HepG2 (cell line): ENCODE data around the gene NAV2. TPM values are rescaled to one million over a fixed set of nuclear protein-coding genes. Genes with fewer than 3 reads are reported as not detected.

ENCODE experiments used
- ATF5 ChIP-seq: sonication (generic); formaldehyde crosslinking; IDR thresholded peaks from 2 replicates; pipeline ENCODE4 v1.4.0; 2020; ENCODE audit warnings: mild to moderate bottlenecking, low read depth, missing genetic modification reagents
- EEA1 ChIP-seq: sonication (generic); formaldehyde crosslinking; IDR thresholded peaks from 2 replicates; pipeline ENCODE4 v1.5.1; 2020; ENCODE audit warnings: mild to moderate bottlenecking, missing genetic modification reagents, borderline replicate concordance
- EHMT2 ChIP-seq: fragments of 200-600 bp; sonication (generic); IDR thresholded peaks from 2 replicates; pipeline ENCODE4 v1.7.0; 2017; ENCODE audit warnings: antibody characterized with exemption, low read depth, low read length, borderline replicate concordance
- HMGA1 ChIP-seq: sonication (generic); formaldehyde crosslinking; conservative IDR thresholded peaks from 2 replicates; pipeline ENCODE4 v1.4.0; 2020; ENCODE audit warnings: missing genetic modification reagents
- KDM5A ChIP-seq: fragments of 200-600 bp; sonication (generic); IDR thresholded peaks from 2 replicates; pipeline ENCODE4 v1.7.0; 2018; ENCODE audit warnings: antibody characterized with exemption, mild to moderate bottlenecking, low read length, borderline replicate concordance
- KDM6A ChIP-seq: IDR thresholded peaks from 2 replicates; pipeline ENCODE4 v1.6.1; 2016; ENCODE audit warnings: low read depth
- MIER3 ChIP-seq: IDR thresholded peaks from 2 replicates; pipeline ENCODE4 v1.6.1; 2016; ENCODE audit warnings: missing compliant biosample characterization, borderline replicate concordance
- NCOA1 ChIP-seq: sonication (generic); formaldehyde crosslinking; IDR thresholded peaks from 2 replicates; pipeline ENCODE4 v1.9.0; 2021; ENCODE audit warnings: missing genetic modification reagents
- REPIN1 ChIP-seq: sonication (generic); formaldehyde crosslinking; IDR thresholded peaks from 2 replicates; pipeline ENCODE4 v1.8.0; 2022; ENCODE audit warnings: missing genetic modification reagents, low read depth, mild to moderate bottlenecking, borderline replicate concordance
- RXRB ChIP-seq: IDR thresholded peaks from 2 replicates; pipeline ENCODE4 v1.6.1; 2016; ENCODE audit warnings: borderline replicate concordance, missing genetic modification reagents, missing compliant biosample characterization
- ZBTB7B ChIP-seq: sonication (generic); formaldehyde crosslinking; IDR thresholded peaks from 2 replicates; pipeline ENCODE4 v1.4.0; 2020; ENCODE audit warnings: missing genetic modification reagents
- ZFP62 ChIP-seq: sonication (generic); formaldehyde crosslinking; IDR thresholded peaks from 2 replicates; pipeline ENCODE4 v1.4.0; 2020; ENCODE audit warnings: missing genetic modification reagents
- ZNF24 ChIP-seq: fragments of 450-650 bp; IDR thresholded peaks from 2 replicates; pipeline ENCODE4 v1.6.1; 2017; ENCODE audit warnings: antibody characterized with exemption, mild to moderate bottlenecking
- ZNF619 ChIP-seq: sonication (generic); formaldehyde crosslinking; IDR thresholded peaks from 2 replicates; pipeline ENCODE4 v1.4.0; 2020; ENCODE audit warnings: mild to moderate bottlenecking, missing genetic modification reagents
- ZNF703 ChIP-seq: sonication (generic); formaldehyde crosslinking; IDR thresholded peaks from 2 replicates; pipeline ENCODE4 v1.5.1; 2020; ENCODE audit warnings: missing genetic modification reagents, mild to moderate bottlenecking, moderate library complexity, borderline replicate concordance
- ZNF768 ChIP-seq: sonication (generic); formaldehyde crosslinking; IDR thresholded peaks from 2 replicates; pipeline ENCODE4 v1.4.0; 2020; ENCODE audit warnings: missing genetic modification reagents
- ZZZ3 ChIP-seq: sonication (generic); formaldehyde crosslinking; IDR thresholded peaks from 2 replicates; pipeline ENCODE4 v1.4.0; 2020; ENCODE audit warnings: missing genetic modification reagents, mild to moderate bottlenecking, borderline replicate concordance
- polyA plus RNA-seq, 8 experiments: library from polyadenylated mRNA; depleted of rRNA in 3 of 8; stranded (reverse) in 7 of 8; unstranded in 1 of 8; fragments of >200 nt; fragmentation: Illumina TruSeq in 4 of 8; extraction: Trizol in 4 of 8; gene quantifications; 2 replicates each; pipeline versions ENCODE4 v1.2.1 to v1.2.3, GENCODE V29; 2011 to 2016; ENCODE audit warnings: low read depth in 4 of 8, missing spikeins in 1 of 8, mixed read lengths in 1 of 8; ENCODE audit not compliant: insufficient read depth in 1 of 8
- total RNA-seq, 5 experiments: library from RNA; depleted of rRNA; stranded (reverse); fragments of >200 nt; fragmentation: Illumina TruSeq; extraction: Trizol; gene quantifications; 2 replicates each; pipeline ENCODE4 v1.2.3, GENCODE V29; 2016; ENCODE audit warnings: low read depth in 1 of 5
- TF ChIP-seq, protein P1 (sequence below): sonication (generic); formaldehyde crosslinking; IDR thresholded peaks from 2 replicates; pipeline ENCODE4 v1.9.0; 2021; ENCODE audit warnings: missing genetic modification reagents, borderline replicate concordance
- TF ChIP-seq, protein P2 (sequence below): sonication (generic); formaldehyde crosslinking; IDR thresholded peaks from 2 replicates; pipeline ENCODE4 v1.4.0; 2020; ENCODE audit warnings: missing genetic modification reagents, borderline replicate concordance
- TF ChIP-seq, protein P3 (sequence below): sonication (generic); formaldehyde crosslinking; IDR thresholded peaks from 2 replicates; pipeline ENCODE4 v1.8.1; 2023; ENCODE audit warnings: mild to moderate bottlenecking, missing genetic modification reagents, borderline replicate concordance

Gene NAV2
- total and polyA plus RNA-seq, 2 of the 13 experiments (the other 11 are each of a cell fraction or from before 2014, with no cell fraction given) = 9.3 to 34.6 TPM

- no peak for TF ChIP-seq ZFP62 (CRISPR knock-in tag)
- peak; percentile 43; the same call in 1 of the 2 replicates for TF ChIP-seq ZBTB7B (CRISPR knock-in tag)
- TF ChIP-seq EHMT2 = no peak
- TF ChIP-seq MIER3 (CRISPR knock-in tag) = no peak
- TF ChIP-seq, protein P1, sequence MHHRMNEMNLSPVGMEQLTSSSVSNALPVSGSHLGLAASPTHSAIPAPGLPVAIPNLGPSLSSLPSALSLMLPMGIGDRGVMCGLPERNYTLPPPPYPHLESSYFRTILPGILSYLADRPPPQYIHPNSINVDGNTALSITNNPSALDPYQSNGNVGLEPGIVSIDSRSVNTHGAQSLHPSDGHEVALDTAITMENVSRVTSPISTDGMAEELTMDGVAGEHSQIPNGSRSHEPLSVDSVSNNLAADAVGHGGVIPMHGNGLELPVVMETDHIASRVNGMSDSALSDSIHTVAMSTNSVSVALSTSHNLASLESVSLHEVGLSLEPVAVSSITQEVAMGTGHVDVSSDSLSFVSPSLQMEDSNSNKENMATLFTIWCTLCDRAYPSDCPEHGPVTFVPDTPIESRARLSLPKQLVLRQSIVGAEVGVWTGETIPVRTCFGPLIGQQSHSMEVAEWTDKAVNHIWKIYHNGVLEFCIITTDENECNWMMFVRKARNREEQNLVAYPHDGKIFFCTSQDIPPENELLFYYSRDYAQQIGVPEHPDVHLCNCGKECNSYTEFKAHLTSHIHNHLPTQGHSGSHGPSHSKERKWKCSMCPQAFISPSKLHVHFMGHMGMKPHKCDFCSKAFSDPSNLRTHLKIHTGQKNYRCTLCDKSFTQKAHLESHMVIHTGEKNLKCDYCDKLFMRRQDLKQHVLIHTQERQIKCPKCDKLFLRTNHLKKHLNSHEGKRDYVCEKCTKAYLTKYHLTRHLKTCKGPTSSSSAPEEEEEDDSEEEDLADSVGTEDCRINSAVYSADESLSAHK (CRISPR knock-in tag) = no peak
- TF ChIP-seq ATF5 (CRISPR knock-in tag) = 0 out of 2 replicates have a peak, but pooled peaks have one; percentile 30
- TF ChIP-seq REPIN1 (CRISPR knock-in tag) = peak; percentile 80; the same call in 1 of the 2 replicates
- TF ChIP-seq, protein P2, sequence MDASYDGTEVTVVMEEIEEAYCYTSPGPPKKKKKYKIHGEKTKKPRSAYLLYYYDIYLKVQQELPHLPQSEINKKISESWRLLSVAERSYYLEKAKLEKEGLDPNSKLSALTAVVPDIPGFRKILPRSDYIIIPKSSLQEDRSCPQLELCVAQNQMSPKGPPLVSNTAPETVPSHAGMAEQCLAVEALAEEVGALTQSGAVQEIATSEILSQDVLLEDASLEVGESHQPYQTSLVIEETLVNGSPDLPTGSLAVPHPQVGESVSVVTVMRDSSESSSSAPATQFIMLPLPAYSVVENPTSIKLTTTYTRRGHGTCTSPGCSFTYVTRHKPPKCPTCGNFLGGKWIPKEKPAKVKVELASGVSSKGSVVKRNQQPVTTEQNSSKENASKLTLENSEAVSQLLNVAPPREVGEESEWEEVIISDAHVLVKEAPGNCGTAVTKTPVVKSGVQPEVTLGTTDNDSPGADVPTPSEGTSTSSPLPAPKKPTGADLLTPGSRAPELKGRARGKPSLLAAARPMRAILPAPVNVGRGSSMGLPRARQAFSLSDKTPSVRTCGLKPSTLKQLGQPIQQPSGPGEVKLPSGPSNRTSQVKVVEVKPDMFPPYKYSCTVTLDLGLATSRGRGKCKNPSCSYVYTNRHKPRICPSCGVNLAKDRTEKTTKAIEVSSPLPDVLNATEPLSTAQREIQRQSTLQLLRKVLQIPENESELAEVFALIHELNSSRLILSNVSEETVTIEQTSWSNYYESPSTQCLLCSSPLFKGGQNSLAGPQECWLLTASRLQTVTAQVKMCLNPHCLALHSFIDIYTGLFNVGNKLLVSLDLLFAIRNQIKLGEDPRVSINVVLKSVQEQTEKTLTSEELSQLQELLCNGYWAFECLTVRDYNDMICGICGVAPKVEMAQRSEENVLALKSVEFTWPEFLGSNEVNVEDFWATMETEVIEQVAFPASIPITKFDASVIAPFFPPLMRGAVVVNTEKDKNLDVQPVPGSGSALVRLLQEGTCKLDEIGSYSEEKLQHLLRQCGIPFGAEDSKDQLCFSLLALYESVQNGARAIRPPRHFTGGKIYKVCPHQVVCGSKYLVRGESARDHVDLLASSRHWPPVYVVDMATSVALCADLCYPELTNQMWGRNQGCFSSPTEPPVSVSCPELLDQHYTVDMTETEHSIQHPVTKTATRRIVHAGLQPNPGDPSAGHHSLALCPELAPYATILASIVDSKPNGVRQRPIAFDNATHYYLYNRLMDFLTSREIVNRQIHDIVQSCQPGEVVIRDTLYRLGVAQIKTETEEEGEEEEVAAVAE (CRISPR knock-in tag) = 0 out of 2 replicates have a peak, but pooled peaks have one; percentile 47
- TF ChIP-seq EEA1 (CRISPR knock-in tag) = 0 out of 2 replicates have a peak, but pooled peaks have one; percentile 52
- no peak for TF ChIP-seq KDM5A
- TF ChIP-seq KDM6A = peak; percentile 54
- no peak for TF ChIP-seq ZNF703
- TF ChIP-seq ZZZ3 (CRISPR knock-in tag) = no peak
- TF ChIP-seq NCOA1 (CRISPR knock-in tag) = 0 out of 2 replicates have a peak, but pooled peaks have one; percentile 75
- peak; percentile 34; the same call in 1 of the 2 replicates for TF ChIP-seq ZNF768
- no peak for TF ChIP-seq HMGA1 (CRISPR knock-in tag)
- peak; percentile 95 for TF ChIP-seq RXRB (CRISPR knock-in tag)
- TF ChIP-seq ZNF24 = no peak
- TF ChIP-seq, protein P3, sequence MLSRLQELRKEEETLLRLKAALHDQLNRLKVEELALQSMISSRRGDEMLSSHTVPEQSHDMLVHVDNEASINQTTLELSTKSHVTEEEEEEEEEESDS (CRISPR knock-in tag) = no peak
- no peak for TF ChIP-seq ZNF619
Observed at GRCh38 chr11:20035701-20036601, 323.3 kb downstream of the NAV2 start (continued).
